HepG2 (cell line): ENCODE data around the gene TBC1D10A. TPM values are rescaled to one million over a fixed set of nuclear protein-coding genes. Genes with fewer than 3 reads are reported as not detected.

Experiments used
- ATAC-seq: fragments of 200-7000 bp; cut with Tn5 transposase; 3 replicates; pipeline ENCODE4 v1.9.1; 2020; ENCODE audit warnings: mild to moderate bottlenecking, moderate library complexity
- BruUV-seq: library from RNA; stranded (reverse); fragments of 400-500 nt; replicated peaks from 2 replicates; lab custom pipeline; 2021; lab: Mats Ljungman, UMichigan
- CTCF ChIA-PET: fragments of 300-600 bp; formaldehyde crosslinking; extraction: SDS; loops from one replicate; lab custom pipeline; 2021; ENCODE audit warnings: low total read pairs, inconsistent platforms, low intra/inter-chr PET ratio; lab: Yijun Ruan, JAX
- POLR2A ChIA-PET: fragments of 350-600 bp; sonication (Branson Sonifier 250); formaldehyde crosslinking; loops from one replicate; lab custom pipeline; 2020; ENCODE audit warnings: antibody characterized with exemption, inconsistent platforms; lab: Yijun Ruan, JAX
- DNase-seq: peaks from one replicate; pipeline ENCODE4 v3.0.0-alpha.2; 2015; ENCODE audit warnings: low spot score
- FAIRE-seq: peaks from 3 replicates; lab custom pipeline; 2011; peaks lifted over from hg19 to GRCh38; lab: Jason Lieb, UNC
- H2AFZ ChIP-seq: one replicate; pipeline ENCODE4 v1.6.1; 2011; ENCODE audit warnings: low read length, inconsistent platforms
- H3K27ac ChIP-seq: fragments of 300-600 bp; 3 replicates; pipeline ENCODE4 v1.8.0; 2011; ENCODE audit warnings: mixed run types, mild to moderate bottlenecking, mixed read lengths, low read length, inconsistent platforms; ENCODE audit not compliant: insufficient read depth; ENCODE audit errors: extremely low read length
- H3K27me3 ChIP-seq, 2 experiments: fragments of 200-600 bp in 1 of 2; 2 replicates in 1 of 2; 3 replicates in 1 of 2; pipeline versions ENCODE4 v1.6.0 to v1.8.0; 2011; ENCODE audit warnings: low read length in 2 of 2, mild to moderate bottlenecking in 2 of 2, moderate library complexity in 2 of 2, inconsistent platforms in 1 of 2; ENCODE audit not compliant: insufficient read depth in 2 of 2, control insufficient read depth in 1 of 2
- H3K36me3 ChIP-seq, 2 experiments: fragments of 200-600 bp in 1 of 2; replicated peaks in 1 of 2; 2 replicates in 1 of 2; 3 replicates in 1 of 2; pipeline versions ENCODE4 v1.5.1 to v1.8.0; 2011; ENCODE audit warnings: low read length in 2 of 2, inconsistent platforms in 1 of 2; ENCODE audit not compliant: insufficient read depth in 2 of 2, control insufficient read depth in 1 of 2
- H3K4me1 ChIP-seq: 2 replicates; pipeline ENCODE4 v1.5.1; 2012; ENCODE audit warnings: low read length, inconsistent platforms; ENCODE audit not compliant: insufficient read depth
- H3K4me2 ChIP-seq: 2 replicates; pipeline ENCODE4 v1.6.0; 2011; ENCODE audit warnings: low read depth, low read length, inconsistent platforms
- H3K4me3 ChIP-seq, 3 experiments: fragments of 200-600 bp in 1 of 3; sonication (generic), shearing (Covaris generic) in 1 of 3; replicated peaks in 1 of 3; 2 replicates each; pipeline ENCODE4 v1.5.1; 2011 to 2016; ENCODE audit warnings: low read length in 3 of 3, inconsistent platforms in 2 of 3, low read depth in 2 of 3, mild to moderate bottlenecking in 2 of 3, control low read depth in 1 of 3, mixed read lengths in 1 of 3; ENCODE audit not compliant: insufficient read depth in 1 of 3
- H3K79me2 ChIP-seq: one replicate; pipeline ENCODE4 v1.6.1; 2011; ENCODE audit warnings: low read length, inconsistent platforms; ENCODE audit not compliant: insufficient read depth
- H3K9ac ChIP-seq: 2 replicates; pipeline ENCODE4 v1.6.0; 2011; ENCODE audit warnings: mild to moderate bottlenecking, low read depth, low read length, inconsistent platforms; ENCODE audit not compliant: insufficient read depth
- H3K9me3 ChIP-seq: 2 replicates; pipeline ENCODE4 v1.5.1; 2012; ENCODE audit warnings: mild to moderate bottlenecking, low read length
- H4K20me1 ChIP-seq: 2 replicates; pipeline ENCODE4 v1.6.0; 2011; ENCODE audit warnings: inconsistent platforms, mild to moderate bottlenecking, low read length, moderate library complexity; ENCODE audit not compliant: insufficient read depth
- ELF3 ChIP-seq: IDR thresholded peaks from 2 replicates; pipeline ENCODE4 v1.6.1; 2016; ENCODE audit warnings: missing genetic modification reagents, missing compliant biosample characterization
- ETV5 ChIP-seq: IDR thresholded peaks from 2 replicates; pipeline ENCODE4 v1.6.1; 2018; ENCODE audit warnings: missing biosample characterization, missing genetic modification reagents, inconsistent platforms, borderline replicate concordance
- FOXC1 ChIP-seq: sonication (generic); formaldehyde crosslinking; IDR thresholded peaks from 2 replicates; pipeline ENCODE4 v1.8.0; 2022; ENCODE audit warnings: mild to moderate bottlenecking, missing genetic modification reagents, borderline replicate concordance
- HDAC1 ChIP-seq: sonication (generic); formaldehyde crosslinking; IDR thresholded peaks from 2 replicates; pipeline ENCODE4 v1.5.1; 2020; ENCODE audit warnings: mild to moderate bottlenecking, missing genetic modification reagents
- HNF1B ChIP-seq: sonication (generic); formaldehyde crosslinking; IDR thresholded peaks from 2 replicates; pipeline ENCODE4 v1.5.1; 2020; ENCODE audit warnings: mild to moderate bottlenecking, moderate library complexity, missing genetic modification reagents
- RBFOX2 ChIP-seq: fragments of 200-400 bp; formaldehyde crosslinking; IDR thresholded peaks from 2 replicates; pipeline ENCODE4 v1.6.1; 2017; ENCODE audit warnings: low read depth, mild to moderate bottlenecking, low read length
- RNF2 ChIP-seq: fragments of 450-650 bp; conservative IDR thresholded peaks from 2 replicates; pipeline ENCODE4 v1.6.1; 2016; ENCODE audit warnings: low read depth
- SIX1 ChIP-seq: sonication (generic); formaldehyde crosslinking; IDR thresholded peaks from 2 replicates; pipeline ENCODE4 v1.4.0; 2020; ENCODE audit warnings: missing genetic modification reagents, borderline replicate concordance
- SNRNP70 ChIP-seq: fragments of 200-400 bp; formaldehyde crosslinking; IDR thresholded peaks from 2 replicates; pipeline ENCODE4 v1.6.1; 2017; ENCODE audit warnings: mild to moderate bottlenecking, low read depth, low read length, moderate library complexity
- STAT5B ChIP-seq: sonication (generic); formaldehyde crosslinking; IDR thresholded peaks from 2 replicates; pipeline ENCODE4 v1.4.0; 2020; ENCODE audit warnings: missing genetic modification reagents
- ZNF18 ChIP-seq: sonication (generic); formaldehyde crosslinking; IDR thresholded peaks from 2 replicates; pipeline ENCODE4 v1.8.0; 2022; ENCODE audit warnings: mild to moderate bottlenecking, missing genetic modification reagents; ENCODE audit not compliant: insufficient replicate concordance
- ZNF337 ChIP-seq: sonication (generic); formaldehyde crosslinking; IDR thresholded peaks from 2 replicates; pipeline ENCODE4 v1.5.1; 2020; ENCODE audit warnings: missing genetic modification reagents, low read depth, mild to moderate bottlenecking, borderline replicate concordance
- ZNF382 ChIP-seq: sonication (generic); formaldehyde crosslinking; IDR thresholded peaks from 2 replicates; pipeline ENCODE4 v1.5.0; 2020; ENCODE audit warnings: missing genetic modification reagents, mild to moderate bottlenecking, borderline replicate concordance
- ZNF414 ChIP-seq: sonication (generic); formaldehyde crosslinking; IDR thresholded peaks from 2 replicates; pipeline ENCODE4 v1.5.0; 2020; ENCODE audit warnings: missing genetic modification reagents
- ZNF501 ChIP-seq: sonication (generic); formaldehyde crosslinking; IDR thresholded peaks from 2 replicates; pipeline ENCODE4 v1.5.1; 2020; ENCODE audit warnings: mild to moderate bottlenecking, moderate library complexity, missing genetic modification reagents
- ZNF569 ChIP-seq: sonication (generic); formaldehyde crosslinking; IDR thresholded peaks from 2 replicates; pipeline ENCODE4 v1.5.0; 2020; ENCODE audit warnings: mild to moderate bottlenecking, missing genetic modification reagents, moderate library complexity, borderline replicate concordance
- ZNF816 ChIP-seq: sonication (generic); formaldehyde crosslinking; IDR thresholded peaks from 2 replicates; pipeline ENCODE4 v1.8.0; 2022; ENCODE audit warnings: missing genetic modification reagents, mild to moderate bottlenecking, borderline replicate concordance
- WGBS: methylation state at CpG from one replicate; pipeline ENCODE4 v1.1.6; 2017; ENCODE audit warnings: low lambda C conversion rate; 5-methylcytosine and 5-hydroxymethylcytosine counted together
- in situ Hi-C: cut with HindIII; loops from 2 replicates; pipeline ENCODE4 v1.10.0; 2017; ENCODE audit warnings: low pct_unique_long_range_greater_than_20kb; ENCODE audit not compliant: extremely low pct_ligation_motif_present
- intact Hi-C: fragments of 100-400 bp; cut with micrococcal nuclease; formaldehyde crosslinking; loops from one replicate; pipeline ENCODE4 v1.10.0; 2022; ENCODE audit not compliant: unreplicated experiment
- polyA plus RNA-seq, 8 experiments: library from polyadenylated mRNA; depleted of rRNA in 3 of 8; stranded (reverse) in 7 of 8; unstranded in 1 of 8; fragments of >200 nt; fragmentation: Illumina TruSeq in 4 of 8; extraction: Trizol in 4 of 8; gene quantifications; 2 replicates each; pipeline versions ENCODE4 v1.2.1 to v1.2.3, GENCODE V29; 2011 to 2016; ENCODE audit warnings: low read depth in 4 of 8, missing spikeins in 1 of 8, mixed read lengths in 1 of 8; ENCODE audit not compliant: insufficient read depth in 1 of 8
- total RNA-seq, 5 experiments: library from RNA; depleted of rRNA; stranded (reverse); fragments of >200 nt; fragmentation: Illumina TruSeq; extraction: Trizol; gene quantifications; 2 replicates each; pipeline ENCODE4 v1.2.3, GENCODE V29; 2016; ENCODE audit warnings: low read depth in 1 of 5

TBC1D10A gene
- total and polyA plus RNA-seq, 2 of the 13 experiments (the other 11 are each of a cell fraction or from before 2014, with no cell fraction given) = 4.2 to 4.9 TPM

- CTCF ChIA-PET = no interaction called here
- no peak overlapping the region for H2AFZ ChIP-seq
- H3K79me2 ChIP-seq = no peaks in the 10 kb centered on the region
- TF ChIP-seq ZNF414 (CRISPR knock-in tag) (no peak), ETV5 (CRISPR knock-in tag) (no peak), ZNF569 (CRISPR knock-in tag) (no peak), HNF1B (no peak), RNF2 (no peak), ZNF382 (CRISPR knock-in tag) (no peak), ZNF18 (no peak), FOXC1 (CRISPR knock-in tag) (no peak), SIX1 (CRISPR knock-in tag) (no peak), STAT5B (CRISPR knock-in tag) (no peak), ZNF816 (CRISPR knock-in tag) (no peak), RBFOX2 (no peak), ELF3 (CRISPR knock-in tag) (no peak), ZNF337 (CRISPR knock-in tag) (no peak), ZNF501 (no peak), HDAC1 (CRISPR knock-in tag) (peak; percentile 43; the same call in 1 of the 2 replicates), SNRNP70 (no peak)
These were observed 79.8 kb downstream of the TBC1D10A start for GRCh38 chr22:30246814-30247376.

More at GRCh38 chr22:30246814-30247376, 79.8 kb downstream of the TBC1D10A start:
- Histone ChIP-seq H3K9ac (peak overlapping the region; percentile 52), H3K27me3 (no peaks in the 10 kb centered on the region), H3K4me2 (peak overlapping the region; percentile 74), H3K4me1 (peaks cover 63% of the 10 kb centered on the region), H4K20me1 (no peaks in the 10 kb centered on the region), H3K27ac (peak overlapping the region; percentile 1), H3K4me3 (peak overlapping the region; percentile 36 to 67 (median 56); a peak in 5 of 6 replicates), H3K36me3 (no peaks in the 10 kb centered on the region), H3K9me3 (no peaks in the 10 kb centered on the region)
- WGBS = 36% methylated on average over 14 of the region's 15 CpGs
- no TSS peak for BruUV-seq
- in situ Hi-C loops = no loop called here
- intact Hi-C loops = no loop called here
- ATAC-seq = peak; percentile 15; the same call in 2 of the 3 replicates
- FAIRE-seq = no peak
- POLR2A ChIA-PET = interaction anchor here (1.2 kb wide), 1 partner anchor 40 kb away, joined by 3 read pairs; no protein-coding TSS in a partner anchor
- DNase-seq = no peak
